Activated CD4-positive, alpha-beta T cell treated with anti-CD3 and anti-CD28 coated beads for 48 hours (primary cell): ENCODE results near the gene ACKR2.

Source experiments
- DNase-seq: peaks from one replicate; pipeline ENCODE4 v3.0.0-alpha.2; 2020

Gene ACKR2

DNA sequence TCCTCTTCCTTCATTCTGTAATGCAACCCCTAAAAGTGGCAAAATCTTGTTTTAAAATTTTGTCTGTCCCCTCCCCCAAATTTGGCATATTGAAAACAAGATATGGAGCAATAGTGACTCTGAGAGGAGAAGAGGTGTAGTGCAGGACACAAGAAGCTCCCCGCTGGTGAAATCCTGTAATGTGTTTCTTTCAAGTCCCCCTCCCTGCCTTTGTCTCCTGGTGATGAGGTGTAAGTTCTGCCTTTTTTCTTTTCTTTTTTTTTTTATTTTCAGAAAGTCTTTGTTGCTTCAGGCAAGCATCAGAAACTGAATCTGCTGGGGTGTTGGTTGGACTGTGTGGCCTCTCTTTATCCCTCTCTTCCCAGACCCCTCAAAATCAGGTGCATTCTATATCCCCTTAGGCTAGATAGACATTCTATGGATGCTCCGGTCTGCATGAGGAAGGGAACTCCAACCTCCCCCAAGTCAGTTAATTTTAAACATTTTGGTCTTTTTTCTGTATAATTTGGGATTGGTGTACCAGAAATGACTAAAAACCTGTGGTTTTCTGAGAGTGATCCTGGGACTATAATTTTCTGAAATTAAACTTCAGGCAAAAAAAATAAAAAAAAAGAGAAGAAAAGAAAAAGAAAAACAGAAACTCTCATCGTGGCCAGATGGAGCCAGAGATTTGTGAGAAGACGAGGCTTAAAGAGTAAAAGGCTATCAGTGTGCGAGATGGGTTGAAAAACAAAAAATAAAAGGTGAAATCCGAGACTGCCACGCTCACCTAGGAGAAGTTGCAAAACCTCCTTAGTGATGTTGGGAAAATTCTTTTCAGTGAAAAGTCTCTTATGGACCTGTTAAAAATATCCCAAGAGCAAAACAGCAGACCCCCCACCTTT is 21.4 kb downstream of the ACKR2 start:
- DNase-seq: no peak

DNA sequence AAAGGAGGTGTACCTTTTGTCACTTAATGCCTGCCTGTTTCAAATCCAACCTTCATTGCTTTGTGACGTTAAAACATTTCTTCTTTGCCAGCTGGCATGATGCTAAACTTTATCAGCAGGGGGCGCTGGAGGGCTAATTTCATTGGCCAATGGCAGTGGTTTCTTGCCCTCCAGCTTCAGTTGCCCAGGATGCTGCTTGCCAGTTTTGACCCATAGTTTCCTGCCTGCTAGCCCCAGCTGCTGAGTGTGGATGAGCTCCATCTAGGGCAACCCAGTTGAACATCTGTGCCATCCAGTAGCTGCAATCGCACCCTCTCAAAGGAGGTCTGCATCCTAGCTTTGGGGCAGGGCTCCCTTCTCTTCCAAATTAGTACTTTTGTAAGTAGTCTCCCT is 22.1 kb downstream of the ACKR2 start:
- peak; percentile 88 for DNase-seq

DNA sequence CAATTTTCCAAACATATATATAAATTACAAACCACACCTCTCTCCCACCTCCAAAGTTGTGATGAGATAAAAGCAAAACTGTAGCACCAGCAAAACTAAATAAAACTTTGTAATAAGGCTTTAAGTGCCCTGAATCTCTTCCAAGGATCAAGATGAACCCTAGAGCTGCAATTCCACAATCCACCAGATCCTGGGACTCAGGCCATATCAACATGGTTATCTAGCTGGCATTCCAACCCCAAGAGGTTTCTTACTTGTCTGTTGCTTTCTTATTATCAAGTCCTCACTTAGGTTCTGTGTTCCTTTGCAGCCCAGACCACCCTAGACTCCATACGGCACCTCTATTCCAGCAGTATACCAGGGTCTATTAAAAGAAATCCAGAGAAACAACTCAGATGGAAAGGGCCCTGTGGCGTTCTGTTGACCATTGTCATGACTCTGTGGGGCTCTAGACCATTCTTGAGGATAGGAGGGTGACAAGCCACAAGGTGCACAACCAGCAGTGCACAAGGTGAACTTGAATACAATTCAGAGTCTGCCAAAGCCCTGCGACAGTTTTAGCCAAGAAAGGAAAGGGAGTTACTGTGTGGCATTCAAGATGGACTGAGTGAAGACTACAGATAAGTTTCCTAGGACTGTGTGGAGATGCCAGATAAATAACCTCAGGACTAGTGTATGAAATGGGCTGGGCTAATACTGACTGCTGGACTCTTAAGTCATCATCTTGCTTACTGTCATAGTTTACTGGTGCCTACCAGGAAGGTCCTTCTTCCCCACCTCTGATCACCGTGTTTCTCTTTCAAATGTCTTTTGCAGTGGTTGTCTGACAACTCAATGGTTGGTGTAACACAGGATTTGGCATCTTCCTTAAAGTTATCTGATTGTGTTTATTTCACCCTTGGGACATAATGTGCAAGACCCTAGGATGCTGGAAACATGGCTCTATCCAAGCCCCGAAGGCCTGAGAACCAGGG is 27.2 kb downstream of the ACKR2 start:
- no peak for DNase-seq

DNA sequence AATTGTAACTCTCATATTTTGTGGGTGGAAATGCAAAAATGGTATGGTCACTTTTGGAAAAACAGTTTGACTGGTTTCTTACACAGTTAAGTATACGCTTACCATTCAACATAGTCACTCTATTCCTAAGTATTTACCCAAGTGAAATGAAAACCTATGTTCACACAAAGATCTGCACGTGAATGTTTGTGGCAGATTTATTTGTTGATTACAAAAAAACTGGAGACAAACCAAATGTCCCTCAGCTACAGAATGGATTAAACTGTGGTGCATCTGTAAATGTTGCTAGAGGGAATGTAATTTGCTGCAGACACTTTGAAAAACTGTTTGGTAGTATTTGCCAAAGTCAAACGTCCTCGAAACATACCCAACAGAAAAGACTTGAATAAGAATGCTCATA is 29.3 kb downstream of the ACKR2 start:
- DNase-seq: no peak

DNA sequence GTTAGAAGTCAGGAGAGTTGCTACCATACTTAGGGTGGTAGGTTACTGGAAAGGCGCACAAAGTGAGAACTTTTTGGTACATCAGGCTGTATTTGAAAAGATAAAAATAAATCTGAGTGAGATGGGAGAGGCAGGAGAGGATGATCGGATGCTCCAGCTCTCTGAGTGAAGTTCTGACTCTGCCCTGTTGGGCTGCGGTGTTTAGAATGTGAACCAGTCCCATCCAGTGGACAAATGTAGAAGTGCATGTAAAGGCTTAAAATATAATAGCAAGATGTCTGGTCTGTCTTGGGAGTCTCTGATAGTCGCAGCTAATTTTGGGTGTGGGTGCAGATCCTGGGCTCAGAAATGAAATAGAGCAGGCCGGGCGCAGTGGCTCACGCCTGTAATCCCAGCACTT is 30.4 kb downstream of the ACKR2 start:
- DNase-seq: peak; percentile 36

DNA sequence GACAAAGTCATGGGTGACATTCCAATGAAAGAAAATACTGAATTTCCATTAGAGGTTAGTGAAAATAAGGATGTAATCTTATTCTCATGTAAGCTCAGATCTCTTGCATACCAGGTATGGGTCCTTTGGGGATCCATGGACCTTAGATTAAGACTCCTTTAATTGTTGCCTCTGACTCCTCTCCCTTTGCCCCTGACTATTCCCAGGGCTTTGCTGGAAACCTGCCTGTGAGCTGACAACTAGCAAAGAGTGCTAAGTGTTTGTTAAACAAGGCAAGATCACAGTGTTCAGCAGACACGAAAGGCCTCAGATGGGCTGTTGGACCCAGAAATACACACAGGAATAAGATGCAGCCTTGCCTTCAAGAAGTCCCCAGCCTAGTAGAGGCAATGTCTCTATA is 32.1 kb downstream of the ACKR2 start:
- no peak for DNase-seq

DNA sequence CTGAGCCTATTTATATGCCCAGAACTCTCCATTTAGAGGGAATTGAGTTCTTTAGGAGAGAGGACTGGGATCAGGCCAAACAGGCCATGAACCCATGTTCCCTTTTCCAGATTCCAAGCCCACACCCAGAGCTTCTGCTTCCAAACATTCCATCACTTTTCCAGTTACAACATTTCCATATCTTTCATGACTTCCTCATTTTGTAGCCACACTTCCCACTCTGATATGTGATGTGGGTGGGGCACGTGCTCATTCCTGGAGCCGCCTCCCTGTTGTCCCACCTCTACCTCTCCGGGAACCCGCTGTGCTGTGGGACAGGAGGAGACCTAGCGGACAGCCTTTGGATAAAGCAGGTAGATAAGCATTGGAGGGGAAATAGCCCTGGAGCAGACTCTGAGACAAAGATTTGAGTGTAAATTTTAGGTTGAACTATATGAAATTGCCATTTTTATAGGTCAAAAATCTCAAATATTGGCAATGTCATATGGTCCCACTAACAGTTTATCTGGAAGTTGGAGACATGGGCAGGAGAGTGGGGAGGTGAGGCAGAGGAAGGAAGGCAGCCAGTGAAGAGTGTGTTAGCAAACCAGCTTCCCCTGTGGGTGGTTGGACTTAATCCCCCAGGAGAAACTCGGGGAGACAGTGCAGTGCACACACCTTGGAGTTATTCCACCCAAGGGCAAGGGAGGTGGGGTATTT is 34.6 kb downstream of the ACKR2 start:
- DNase-seq: no peak

DNA sequence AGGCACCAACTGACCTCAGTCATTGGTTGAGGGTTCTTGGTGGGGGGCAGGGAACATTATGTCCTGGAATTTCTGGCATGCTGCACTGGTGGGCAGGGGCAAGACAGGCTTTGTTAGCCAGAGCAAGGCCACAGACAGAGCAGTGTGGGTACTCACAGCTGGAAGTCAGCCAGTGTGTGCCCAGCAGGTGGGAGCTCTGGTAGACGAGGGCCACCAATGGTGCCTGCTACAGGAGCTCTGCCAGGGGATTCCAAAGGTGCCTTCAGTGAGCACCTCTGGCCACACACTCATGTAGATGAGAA is 35.1 kb downstream of the ACKR2 start:
- DNase-seq: no peak

DNA sequence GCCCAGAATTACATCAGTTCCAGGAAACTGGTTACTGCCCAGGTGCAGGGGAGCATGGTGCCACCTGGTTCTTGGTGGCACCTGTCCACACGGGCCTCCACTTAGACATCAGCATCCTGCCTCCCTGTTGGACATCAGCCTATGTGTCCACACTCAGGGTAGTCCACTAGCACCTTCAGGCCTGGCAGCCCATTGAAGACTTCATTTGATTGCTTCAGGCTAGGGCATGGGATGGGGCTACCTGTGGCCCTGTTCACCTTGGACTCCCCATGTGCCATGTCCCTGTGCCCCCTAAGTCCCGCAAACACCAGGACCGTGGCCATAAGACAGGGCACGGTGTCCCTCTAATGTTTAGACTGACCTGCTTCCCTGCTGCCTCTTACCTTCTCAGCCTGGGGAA is 35.6 kb downstream of the ACKR2 start:
- DNase-seq: no peak

DNA sequence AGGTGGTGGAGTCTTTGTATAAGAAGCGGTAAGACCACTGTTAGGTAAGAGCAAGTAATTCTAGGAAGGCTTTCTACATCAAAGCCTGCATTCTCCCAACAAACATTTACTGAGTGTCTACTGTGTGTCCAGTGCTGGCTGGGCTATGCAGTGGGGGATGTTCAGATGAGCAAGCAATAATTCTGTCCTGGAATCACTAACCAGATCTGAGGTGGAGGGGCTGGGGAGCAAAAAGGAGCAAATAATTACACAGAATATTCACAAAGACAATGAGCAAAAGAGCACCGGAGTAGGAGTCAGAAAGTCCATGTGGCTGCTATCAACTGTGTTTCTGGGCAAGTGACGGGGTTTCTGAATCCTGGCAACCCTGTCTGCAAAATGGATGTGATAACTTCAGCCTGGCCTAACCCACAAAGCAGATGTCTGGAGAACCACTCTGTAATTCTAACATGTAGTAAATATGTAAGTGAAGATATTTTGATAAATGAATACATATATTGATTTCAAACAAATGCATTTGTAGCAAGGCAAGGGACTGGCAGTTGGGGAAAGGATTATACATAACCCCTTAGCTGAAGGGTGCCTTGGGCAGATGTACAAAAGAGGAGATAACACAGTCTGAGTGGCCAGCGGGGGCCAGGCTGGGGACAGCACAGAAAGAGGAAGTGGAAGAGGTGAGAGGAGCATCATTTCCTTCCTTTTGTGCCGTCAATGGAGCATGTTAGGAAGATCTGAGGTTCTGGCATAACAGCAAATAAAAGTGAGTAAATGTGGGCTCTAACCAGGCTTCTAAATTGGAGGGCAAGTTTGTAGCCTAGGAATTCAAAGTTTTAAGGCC is 37.7 kb downstream of the ACKR2 start:
- DNase-seq: no peak

DNA sequence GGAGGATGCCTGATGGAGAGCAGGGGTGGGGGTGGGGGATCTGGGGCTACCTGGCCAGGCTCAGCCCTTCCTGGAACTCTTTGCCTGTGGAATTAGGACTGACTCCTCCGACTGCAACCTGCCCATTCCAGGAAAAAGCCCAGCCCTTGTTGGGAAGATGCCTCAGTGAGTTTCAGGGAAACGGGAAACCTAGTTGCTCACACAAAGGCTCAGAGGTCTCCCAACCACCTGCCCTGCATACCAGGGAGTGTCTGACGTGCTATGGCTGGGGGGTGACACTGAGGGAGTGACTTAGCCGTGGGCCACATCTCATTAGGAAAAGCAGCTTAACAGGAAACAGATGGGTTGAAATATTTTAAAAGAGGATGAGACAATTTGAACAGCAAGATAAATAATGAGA is 38.5 kb downstream of the ACKR2 start:
- no peak for DNase-seq

DNA sequence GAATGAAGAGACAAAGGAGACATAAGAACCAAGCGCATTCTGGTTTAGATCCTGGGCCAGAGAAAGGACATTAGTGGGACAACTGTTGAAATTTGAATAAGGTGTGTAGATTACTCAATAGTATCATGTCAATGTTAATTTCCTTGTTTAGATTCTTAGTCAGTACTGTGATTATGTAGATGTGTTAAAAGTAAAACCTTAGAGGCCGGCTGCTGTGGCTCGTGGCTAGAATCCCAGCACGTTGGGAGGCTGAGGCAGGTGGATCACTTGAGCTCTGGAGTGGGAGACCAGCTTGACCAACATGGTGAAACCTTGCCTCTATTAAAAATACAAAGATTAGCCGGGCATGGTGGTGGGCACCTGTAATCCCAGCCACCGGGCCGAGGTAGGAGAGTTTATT is 39.8 kb downstream of the ACKR2 start:
- DNase-seq: no peak

DNA sequence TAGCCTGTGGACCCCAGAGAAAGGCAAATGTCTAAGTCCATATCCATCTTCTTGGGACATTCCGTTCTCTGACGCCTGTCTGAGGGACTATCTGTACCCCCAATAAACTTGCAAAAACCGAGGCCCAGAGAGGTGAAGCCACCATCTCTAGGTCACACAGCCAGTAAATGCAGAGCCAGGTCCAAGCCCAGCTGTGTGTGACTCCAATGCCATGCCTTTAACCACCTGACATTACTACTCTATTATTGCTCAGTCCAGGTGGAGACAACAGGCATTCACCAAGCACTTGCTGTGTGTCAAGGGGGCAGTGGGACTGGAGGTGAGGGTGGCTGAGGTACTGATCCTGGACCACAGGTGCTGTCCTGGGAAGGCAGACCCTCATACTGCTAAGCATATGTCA is 41.0 kb downstream of the ACKR2 start:
- no peak for DNase-seq

DNA sequence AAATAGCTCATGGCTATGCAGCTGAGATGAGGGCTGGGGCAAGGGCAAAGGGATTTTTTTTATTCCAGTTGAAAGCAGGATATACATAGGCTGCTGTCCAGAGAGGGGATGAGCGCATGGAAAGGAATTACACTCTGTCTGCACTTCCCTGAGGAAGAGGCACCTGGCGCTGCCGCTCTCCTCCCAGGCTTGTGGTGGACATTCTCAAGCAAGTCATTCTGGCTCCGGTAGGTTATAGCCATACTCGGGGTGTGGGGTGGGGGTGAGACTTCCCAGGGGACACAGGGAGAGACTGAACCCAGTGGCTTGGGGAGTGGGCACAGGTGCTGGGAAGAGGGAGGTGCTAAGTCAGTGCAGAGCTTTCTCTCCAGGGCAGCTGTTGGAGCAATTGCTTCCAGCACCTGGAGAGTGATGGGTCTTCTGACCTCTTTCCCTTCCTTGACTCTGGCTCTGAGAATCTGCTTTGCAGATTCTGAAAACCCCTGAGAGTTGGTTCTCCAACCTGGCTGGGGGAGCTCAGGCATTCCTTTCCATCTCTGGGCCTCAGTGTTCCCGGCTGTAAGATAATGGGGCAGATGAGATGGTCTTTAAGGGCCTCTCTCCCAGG is 42.1 kb downstream of the ACKR2 start:
- no peak for DNase-seq

DNA sequence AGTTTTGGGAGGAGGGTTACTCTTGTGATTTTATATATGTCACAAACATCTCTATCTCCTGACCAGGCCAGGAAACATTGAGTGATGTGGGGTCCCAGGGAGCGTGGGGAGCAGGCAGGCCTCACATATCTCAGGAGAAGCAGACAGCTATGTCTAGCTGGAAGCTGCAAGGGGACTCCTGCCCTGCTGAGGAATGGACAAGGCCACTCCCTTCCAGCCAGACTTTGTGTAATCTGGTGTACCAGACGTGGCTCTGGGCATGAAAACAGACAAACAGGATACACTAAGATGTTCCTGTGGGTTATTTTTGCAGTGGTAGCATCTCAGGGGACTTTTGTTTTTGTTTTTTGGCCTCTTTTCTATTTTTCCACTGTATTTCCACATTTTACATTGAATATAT is 43.2 kb downstream of the ACKR2 start:
- DNase-seq: no peak

DNA sequence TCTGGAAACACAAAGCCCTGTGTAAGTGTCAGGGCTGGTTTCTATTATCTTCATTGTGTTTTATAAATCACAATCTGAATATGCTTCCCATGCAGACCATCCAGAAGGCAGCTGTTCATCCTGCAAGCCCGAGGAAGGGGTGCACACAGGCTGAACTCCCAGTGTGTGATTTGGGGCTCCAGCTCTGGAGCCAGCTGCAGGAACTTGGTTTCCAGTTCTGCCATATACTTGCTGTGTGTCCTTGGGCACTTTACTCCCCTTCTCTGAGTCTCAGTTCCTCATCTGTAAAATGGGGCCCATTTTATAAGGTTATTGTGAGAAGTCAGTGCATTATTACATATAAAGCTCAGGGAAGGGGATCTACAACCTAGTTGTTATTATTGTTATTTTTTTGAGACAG is 43.8 kb downstream of the ACKR2 start:
- no peak for DNase-seq

DNA sequence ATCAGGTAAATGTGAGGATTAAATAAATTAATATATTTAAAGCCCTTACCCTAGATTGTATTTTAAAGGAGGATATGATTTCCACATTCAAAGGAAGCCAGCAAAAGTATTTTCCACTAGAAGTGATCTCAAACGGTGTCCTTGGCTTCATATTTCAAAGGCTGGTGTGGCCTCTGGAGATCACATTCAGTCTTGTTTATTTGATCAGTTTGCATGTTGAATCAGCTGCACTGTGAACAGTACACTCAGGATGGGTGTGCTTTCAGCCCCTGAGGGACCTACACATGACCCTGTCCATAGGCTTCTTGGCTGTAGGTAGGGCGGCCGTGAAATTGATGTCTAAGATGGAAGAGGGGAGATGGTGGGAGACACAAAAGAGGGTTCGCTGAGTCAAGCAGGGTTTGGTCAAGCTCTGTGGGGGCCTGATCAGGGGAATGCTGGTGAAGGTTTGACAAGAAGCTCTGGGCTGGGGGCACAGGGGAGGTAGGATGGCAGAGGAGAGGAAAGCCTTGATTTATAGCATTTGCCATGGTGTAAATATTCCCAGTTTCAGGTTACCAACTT is 44.6 kb downstream of the ACKR2 start:
- DNase-seq: no peak

DNA sequence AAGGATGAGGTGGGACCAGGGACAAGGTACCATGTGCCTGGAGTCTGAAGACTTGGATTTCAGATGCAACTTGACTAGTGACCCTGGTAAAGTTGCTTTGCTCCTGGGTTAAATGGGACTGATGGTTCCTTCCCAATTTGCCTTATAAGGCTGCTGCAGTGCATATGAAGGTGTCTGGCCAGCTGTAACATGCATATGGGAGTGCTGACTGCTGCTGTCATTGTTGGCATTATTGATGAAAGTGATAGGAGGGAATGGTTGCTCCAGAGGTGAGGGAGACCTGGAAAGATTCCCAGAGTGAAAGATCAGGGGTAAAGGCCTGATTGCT is 45.9 kb downstream of the ACKR2 start:
- no peak for DNase-seq

DNA sequence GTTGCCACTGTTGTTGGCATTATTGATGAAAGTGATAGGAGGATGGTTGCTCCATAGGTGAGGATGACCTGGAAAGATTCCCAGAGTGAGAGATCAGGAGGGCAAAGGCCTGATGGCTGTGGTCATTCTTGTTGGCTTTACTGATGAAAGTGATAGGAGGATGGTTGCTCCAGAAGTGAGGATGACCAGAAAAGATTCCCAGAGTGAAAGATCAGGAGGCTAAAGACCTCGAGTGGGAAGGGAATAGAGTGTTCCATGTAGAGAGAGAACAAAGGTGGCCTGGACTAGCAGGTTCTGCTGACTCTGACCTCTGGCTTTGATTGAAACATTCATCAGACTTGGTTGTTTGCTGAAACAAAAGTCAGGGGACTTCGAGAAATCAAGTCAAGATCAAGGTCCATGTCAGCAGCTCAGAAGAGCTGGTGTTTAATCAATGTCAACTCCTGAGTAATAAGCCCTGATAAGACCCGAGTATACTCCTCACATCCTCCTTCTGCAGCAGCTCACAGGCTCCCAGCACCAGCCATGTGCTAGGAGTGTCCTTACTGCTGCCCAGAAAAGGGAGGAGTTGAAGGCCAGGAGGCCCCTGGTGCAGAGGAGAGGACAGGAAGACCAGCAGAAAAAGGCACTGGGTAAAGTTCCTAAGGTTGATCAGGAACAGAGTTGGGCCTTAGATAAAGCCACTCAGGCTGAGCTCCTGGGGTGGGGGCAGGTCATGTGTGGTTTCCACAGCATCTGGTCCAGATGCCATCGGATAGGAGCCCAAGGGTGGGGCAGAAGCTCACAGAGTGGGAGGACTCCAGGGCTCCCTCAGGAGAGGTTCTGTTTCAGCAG is 46.5 kb downstream of the ACKR2 start:
- no peak for DNase-seq

DNA sequence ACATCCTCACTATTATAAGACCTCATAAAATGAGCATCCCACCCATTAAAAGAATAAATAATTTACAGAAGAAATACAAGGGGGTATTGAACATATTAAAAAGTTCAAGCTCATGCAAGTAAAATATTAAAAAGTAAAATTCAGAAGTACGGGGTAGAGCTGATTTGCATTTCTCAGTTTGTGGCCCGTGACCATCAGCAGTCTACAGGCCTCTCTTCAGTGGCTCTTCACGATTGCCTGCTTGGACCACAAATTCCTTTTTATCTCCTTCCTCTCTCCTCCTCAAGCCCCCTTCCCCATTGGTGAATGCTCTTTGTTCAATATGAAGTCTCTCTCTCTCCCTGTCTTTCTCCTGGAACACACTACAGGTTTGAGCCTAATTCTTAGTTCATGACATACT is 47.3 kb downstream of the ACKR2 start:
- no peak for DNase-seq

DNA sequence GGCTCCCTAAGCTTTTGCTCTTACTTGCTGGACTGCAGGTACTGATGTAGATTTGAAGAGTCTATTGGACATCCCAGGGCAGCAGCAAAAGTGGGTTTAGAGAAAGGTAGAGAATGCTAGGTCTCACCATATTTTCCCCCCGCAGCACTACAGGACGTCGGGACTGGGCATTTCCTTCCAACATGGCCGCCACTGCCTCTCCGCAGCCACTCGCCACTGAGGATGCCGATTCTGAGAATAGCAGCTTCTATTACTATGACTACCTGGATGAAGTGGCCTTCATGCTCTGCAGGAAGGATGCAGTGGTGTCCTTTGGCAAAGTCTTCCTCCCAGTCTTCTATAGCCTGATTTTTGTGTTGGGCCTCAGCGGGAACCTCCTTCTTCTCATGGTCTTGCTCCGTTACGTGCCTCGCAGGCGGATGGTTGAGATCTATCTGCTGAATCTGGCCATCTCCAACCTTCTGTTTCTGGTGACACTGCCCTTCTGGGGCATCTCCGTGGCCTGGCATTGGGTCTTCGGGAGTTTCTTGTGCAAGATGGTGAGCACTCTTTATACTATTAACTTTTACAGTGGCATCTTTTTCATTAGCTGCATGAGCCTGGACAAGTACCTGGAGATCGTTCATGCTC is 55.2 kb downstream of the ACKR2 start:
- DNase-seq: no peak
